GM12873 (cell line): ENCODE measurements around the gene HNRNPF.

Experiments used
- TF ChIP-seq, protein P1 (sequence below): IDR thresholded peaks from 2 replicates; pipeline ENCODE4 v1.5.1; 2012; ENCODE audit warnings: low read depth, mild to moderate bottlenecking, moderate library complexity, low read length, control low read depth; ENCODE audit not compliant: insufficient read depth; ENCODE audit errors: missing control alignments

HNRNPF gene

DNA sequence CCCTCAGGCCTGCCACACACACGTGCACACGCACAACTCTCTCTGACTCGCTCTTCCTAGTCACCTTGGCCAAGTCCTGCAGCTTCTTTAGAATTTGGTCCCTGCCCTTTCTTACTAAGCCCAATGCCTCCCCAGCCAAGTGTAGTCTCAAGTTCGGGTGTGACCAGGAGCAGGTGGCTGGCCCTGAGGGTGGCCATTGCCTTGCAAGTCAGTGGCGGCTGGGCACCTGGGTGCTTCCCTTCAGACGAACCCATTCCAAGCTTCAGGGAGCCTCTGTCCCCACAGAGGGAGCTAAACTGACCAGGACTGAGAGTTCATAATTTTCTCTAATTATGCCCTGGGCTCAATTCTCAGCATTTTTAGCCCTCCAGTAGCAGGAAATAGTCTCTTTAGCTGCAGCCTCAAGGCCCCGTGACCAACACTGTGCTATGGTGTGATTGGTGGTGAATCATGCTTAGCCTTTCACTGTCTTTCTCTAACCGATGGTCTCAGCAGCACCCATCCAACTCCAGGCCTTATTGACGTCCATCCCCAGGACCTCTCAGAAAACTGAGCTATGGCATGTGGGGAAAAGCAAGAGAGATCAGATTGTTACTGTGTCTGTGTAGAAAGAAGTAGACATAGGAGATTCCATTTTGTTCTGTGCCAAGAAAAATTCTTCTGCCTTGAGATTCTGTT, 72.2 kb downstream of the HNRNPF start:
- TF ChIP-seq, protein P1, sequence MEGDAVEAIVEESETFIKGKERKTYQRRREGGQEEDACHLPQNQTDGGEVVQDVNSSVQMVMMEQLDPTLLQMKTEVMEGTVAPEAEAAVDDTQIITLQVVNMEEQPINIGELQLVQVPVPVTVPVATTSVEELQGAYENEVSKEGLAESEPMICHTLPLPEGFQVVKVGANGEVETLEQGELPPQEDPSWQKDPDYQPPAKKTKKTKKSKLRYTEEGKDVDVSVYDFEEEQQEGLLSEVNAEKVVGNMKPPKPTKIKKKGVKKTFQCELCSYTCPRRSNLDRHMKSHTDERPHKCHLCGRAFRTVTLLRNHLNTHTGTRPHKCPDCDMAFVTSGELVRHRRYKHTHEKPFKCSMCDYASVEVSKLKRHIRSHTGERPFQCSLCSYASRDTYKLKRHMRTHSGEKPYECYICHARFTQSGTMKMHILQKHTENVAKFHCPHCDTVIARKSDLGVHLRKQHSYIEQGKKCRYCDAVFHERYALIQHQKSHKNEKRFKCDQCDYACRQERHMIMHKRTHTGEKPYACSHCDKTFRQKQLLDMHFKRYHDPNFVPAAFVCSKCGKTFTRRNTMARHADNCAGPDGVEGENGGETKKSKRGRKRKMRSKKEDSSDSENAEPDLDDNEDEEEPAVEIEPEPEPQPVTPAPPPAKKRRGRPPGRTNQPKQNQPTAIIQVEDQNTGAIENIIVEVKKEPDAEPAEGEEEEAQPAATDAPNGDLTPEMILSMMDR = no peak

- TF ChIP-seq, protein P1 = no peak
Observed at GRCh38 chr10:43336061-43336460, 72.9 kb downstream of the HNRNPF start.
